ENCODE measurements around the gene IGLON5.

Gene IGLON5

DNA sequence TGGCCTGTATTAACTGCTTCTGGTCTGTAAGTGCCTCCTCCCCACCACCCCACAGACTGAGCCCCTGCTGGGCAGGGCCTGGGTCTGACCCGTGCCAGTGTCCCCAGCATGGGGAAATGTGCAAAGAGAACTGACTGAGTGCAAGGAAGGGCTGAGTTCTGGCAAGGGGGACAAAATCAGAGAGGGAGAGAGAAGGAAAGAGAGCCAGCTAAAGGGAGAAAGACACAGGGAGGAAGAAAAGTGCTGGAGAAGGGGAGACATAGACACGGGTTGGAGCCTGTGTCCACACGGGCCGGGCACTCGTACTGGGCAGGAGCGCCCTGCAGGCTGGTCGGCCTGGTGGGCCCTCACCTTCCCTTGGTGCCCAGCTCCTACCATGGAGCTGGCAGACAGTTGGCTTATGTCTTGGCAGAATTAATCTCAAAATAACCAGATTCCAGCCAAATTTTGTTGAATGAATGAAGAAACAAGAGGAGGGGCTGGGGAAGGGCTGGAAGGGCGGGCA is 59.8 kb downstream of the IGLON5 start:
- TF ChIP-seq CTCF (conservative IDR thresholded peaks at IDR 0.05; ENCODE audit: low read length), result no peak
- no peak overlapping the region for H3K4me3 ChIP-seq (ENCODE audit: low read length)
- DNase-seq (ENCODE audit: low read depth), result no peak

GRCh38 chr19:51372021-51372648 is 60.7 kb downstream of the IGLON5 start:
- TF ChIP-seq CTCF (conservative IDR thresholded peaks at IDR 0.05; ENCODE audit: low read length), result no peak
- no peak for DNase-seq (ENCODE audit: low read depth)
- no peak overlapping the region for H3K4me3 ChIP-seq (ENCODE audit: low read length)

- H3K4me3 ChIP-seq (ENCODE audit: low read length), result no peak within 1 kb of the TSS
Measured at GRCh38 chr19:51372649-51373504, 61.4 kb downstream of the IGLON5 start, which contains the start of gene NKG7. NKG7 (minus strand) TSS chr19:51372654; CDS start chr19:51372535, 119 bp downstream.

GRCh38 chr19:51375504-51376221 is 64.2 kb downstream of the IGLON5 start:
- no peak overlapping the region for H3K4me3 ChIP-seq (ENCODE audit: low read length)
- DNase-seq (ENCODE audit: low read depth), result no peak
- TF ChIP-seq CTCF (conservative IDR thresholded peaks at IDR 0.05; ENCODE audit: low read length), result no peak

More at GRCh38 chr19:51372649-51373504, 61.4 kb downstream of the IGLON5 start, which contains the start of gene NKG7:
- no peak for TF ChIP-seq CTCF (conservative IDR thresholded peaks at IDR 0.05; ENCODE audit: low read length)
- DNase-seq (ENCODE audit: low read depth), result no peak

GRCh38 chr19:51377422-51377821 is 66.0 kb downstream of the IGLON5 start:
- H3K4me3 ChIP-seq (ENCODE audit: low read length), result no peak overlapping the region
- TF ChIP-seq CTCF (conservative IDR thresholded peaks at IDR 0.05; ENCODE audit: low read length), result no peak
- no peak for DNase-seq (ENCODE audit: low read depth)

- no peak for DNase-seq (ENCODE audit: low read depth)
- no peak overlapping the region for H3K4me3 ChIP-seq (ENCODE audit: low read length)
- TF ChIP-seq CTCF (conservative IDR thresholded peaks at IDR 0.05; ENCODE audit: low read length), result no peak
Measured at GRCh38 chr19:51380379-51380778, 68.9 kb downstream of the IGLON5 start.
